ENCODE data around the gene ING4. TPM values are rescaled to one million over a fixed set of nuclear protein-coding genes. Genes with fewer than 3 reads are reported as not detected.

The ING4 gene
- total RNA-seq, 1 donor from 2014 or later, result 110 TPM

- peaks cover 10% of the 10 kb centered on the region for H3K27me3 Mint-ChIP-seq
- H3K4me1 Mint-ChIP-seq (ENCODE audit: low read depth), result peaks cover 4% of the 10 kb centered on the region
- peaks cover 41% of the 10 kb centered on the region for H3K36me3 Mint-ChIP-seq (ENCODE audit: insufficient read depth)
- DNase-seq (ENCODE audit: low spot score, unreplicated experiment), result no peak
- no peak overlapping the region for H3K4me3 Mint-ChIP-seq (ENCODE audit: low read depth)
- no peak for TF ChIP-seq CTCF (IDR thresholded peaks at IDR 0.05; ENCODE audit: unreplicated experiment)
- no peaks in the 10 kb centered on the region for H3K9me3 Mint-ChIP-seq (ENCODE audit: low read depth)
- no peak overlapping the region for H3K27ac Mint-ChIP-seq
Measured at GRCh38 chr12:6650832-6651231, 12.1 kb downstream of the ING4 start.

GRCh38 chr12:6647083-6647604, 15.8 kb downstream of the ING4 start, which contains the start of gene ACRBP:
Gene ACRBP, minus strand, starts transcription at chr12:6647432. Its CDS starts 66 bp downstream, at chr12:6647366.
- Mint-ChIP-seq H3K27me3 (peaks cover 28% of the 10 kb centered on the region), H3K9me3 (ENCODE audit: low read depth) (no peaks in the 10 kb centered on the region), H3K36me3 (ENCODE audit: insufficient read depth) (peaks cover 25% of the 10 kb centered on the region), H3K4me3 (ENCODE audit: low read depth) (peak within 1 kb of the TSS; percentile 73), H3K27ac (no peak within 1 kb of the TSS), H3K4me1 (ENCODE audit: low read depth) (peaks cover 5% of the 10 kb centered on the region)
- peak; percentile 44 for DNase-seq (ENCODE audit: low spot score, unreplicated experiment)
- TF ChIP-seq CTCF (IDR thresholded peaks at IDR 0.05; ENCODE audit: unreplicated experiment), result no peak

- H3K27me3 Mint-ChIP-seq, result peaks cover 34% of the 10 kb centered on the region
- H3K9me3 Mint-ChIP-seq (ENCODE audit: low read depth), result no peaks in the 10 kb centered on the region
- DNase-seq (ENCODE audit: low spot score, unreplicated experiment), result no peak
- no peak overlapping the region for H3K27ac Mint-ChIP-seq
- peaks cover 5% of the 10 kb centered on the region for H3K4me1 Mint-ChIP-seq (ENCODE audit: low read depth)
- TF ChIP-seq CTCF (IDR thresholded peaks at IDR 0.05; ENCODE audit: unreplicated experiment), result no peak
- peak overlapping the region; percentile 73 for H3K4me3 Mint-ChIP-seq (ENCODE audit: low read depth)
- peaks cover 21% of the 10 kb centered on the region for H3K36me3 Mint-ChIP-seq (ENCODE audit: insufficient read depth)
Measured at GRCh38 chr12:6646276-6647082, 16.4 kb downstream of the ING4 start.

- H3K27me3 Mint-ChIP-seq, result peaks cover 45% of the 10 kb centered on the region
- H3K27ac Mint-ChIP-seq, result no peak overlapping the region
- H3K9me3 Mint-ChIP-seq (ENCODE audit: low read depth), result no peaks in the 10 kb centered on the region
- peaks cover 5% of the 10 kb centered on the region for H3K4me1 Mint-ChIP-seq (ENCODE audit: low read depth)
- no peak for DNase-seq (ENCODE audit: low spot score, unreplicated experiment)
- H3K4me3 Mint-ChIP-seq (ENCODE audit: low read depth), result no peak overlapping the region
- TF ChIP-seq CTCF (IDR thresholded peaks at IDR 0.05; ENCODE audit: unreplicated experiment), result peak; percentile 12
- peaks cover 16% of the 10 kb centered on the region for H3K36me3 Mint-ChIP-seq (ENCODE audit: insufficient read depth)
Measured at GRCh38 chr12:6644903-6645302, 18.0 kb downstream of the ING4 start.

GRCh38 chr12:6644257-6644596, 18.7 kb downstream of the ING4 start:
- Mint-ChIP-seq H3K27me3 (peaks cover 47% of the 10 kb centered on the region), H3K4me3 (ENCODE audit: low read depth) (no peak overlapping the region), H3K4me1 (ENCODE audit: low read depth) (peaks cover 5% of the 10 kb centered on the region), H3K27ac (no peak overlapping the region), H3K9me3 (ENCODE audit: low read depth) (no peaks in the 10 kb centered on the region), H3K36me3 (ENCODE audit: insufficient read depth) (peaks cover 16% of the 10 kb centered on the region)
- no peak for TF ChIP-seq CTCF (IDR thresholded peaks at IDR 0.05; ENCODE audit: unreplicated experiment)
- no peak for DNase-seq (ENCODE audit: low spot score, unreplicated experiment)

Data from progenitor cell of endocrine pancreas (in vitro differentiated cells).